ENCODE measurements around the gene CFAP251. TPM values are rescaled to one million over a fixed set of nuclear protein-coding genes. Genes with fewer than 3 reads are reported as not detected.

Gene CFAP251
- total and polyA plus RNA-seq, 2 of the 13 experiments (the other 11 are each of a cell fraction or from before 2014, with no cell fraction given), result 0.30 to 0.42 TPM

DNA sequence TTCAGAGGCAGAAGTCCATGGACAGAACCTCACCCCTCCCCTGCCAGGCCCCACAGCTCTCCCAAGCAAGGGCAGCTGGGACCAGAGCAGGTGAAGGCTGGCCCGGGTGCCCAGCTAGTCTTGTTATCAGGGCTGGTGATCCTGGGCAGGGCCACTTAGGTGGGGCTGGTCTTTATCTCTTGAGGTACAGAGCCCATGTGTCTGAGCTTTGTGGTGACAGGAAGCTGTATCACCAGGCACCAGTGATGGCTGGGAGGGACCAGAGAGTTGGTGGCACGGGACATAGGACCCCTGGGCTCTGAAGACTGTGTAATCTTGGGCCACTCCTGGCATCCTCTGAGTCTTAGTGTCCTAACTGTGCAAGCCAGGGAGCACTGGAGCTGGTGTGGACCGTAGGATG lies 46.9 kb upstream of the CFAP251 start (continued):
- TF ChIP-seq, protein P1, sequence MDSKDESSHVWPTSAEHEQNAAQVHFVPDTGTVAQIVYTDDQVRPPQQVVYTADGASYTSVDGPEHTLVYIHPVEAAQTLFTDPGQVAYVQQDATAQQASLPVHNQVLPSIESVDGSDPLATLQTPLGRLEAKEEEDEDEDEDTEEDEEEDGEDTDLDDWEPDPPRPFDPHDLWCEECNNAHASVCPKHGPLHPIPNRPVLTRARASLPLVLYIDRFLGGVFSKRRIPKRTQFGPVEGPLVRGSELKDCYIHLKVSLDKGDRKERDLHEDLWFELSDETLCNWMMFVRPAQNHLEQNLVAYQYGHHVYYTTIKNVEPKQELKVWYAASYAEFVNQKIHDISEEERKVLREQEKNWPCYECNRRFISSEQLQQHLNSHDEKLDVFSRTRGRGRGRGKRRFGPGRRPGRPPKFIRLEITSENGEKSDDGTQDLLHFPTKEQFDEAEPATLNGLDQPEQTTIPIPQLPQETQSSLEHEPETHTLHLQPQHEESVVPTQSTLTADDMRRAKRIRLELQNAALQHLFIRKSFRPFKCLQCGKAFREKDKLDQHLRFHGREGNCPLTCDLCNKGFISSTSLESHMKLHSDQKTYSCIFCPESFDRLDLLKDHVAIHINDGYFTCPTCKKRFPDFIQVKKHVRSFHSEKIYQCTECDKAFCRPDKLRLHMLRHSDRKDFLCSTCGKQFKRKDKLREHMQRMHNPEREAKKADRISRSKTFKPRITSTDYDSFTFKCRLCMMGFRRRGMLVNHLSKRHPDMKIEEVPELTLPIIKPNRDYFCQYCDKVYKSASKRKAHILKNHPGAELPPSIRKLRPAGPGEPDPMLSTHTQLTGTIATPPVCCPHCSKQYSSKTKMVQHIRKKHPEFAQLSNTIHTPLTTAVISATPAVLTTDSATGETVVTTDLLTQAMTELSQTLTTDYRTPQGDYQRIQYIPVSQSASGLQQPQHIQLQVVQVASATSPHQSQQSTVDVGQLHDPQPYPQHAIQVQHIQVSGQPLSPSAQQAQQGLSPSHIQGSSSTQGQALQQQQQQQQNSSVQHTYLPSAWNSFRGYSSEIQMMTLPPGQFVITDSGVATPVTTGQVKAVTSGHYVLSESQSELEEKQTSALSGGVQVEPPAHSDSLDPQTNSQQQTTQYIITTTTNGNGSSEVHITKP (CRISPR knock-in tag; IDR thresholded peaks at IDR 0.05; ENCODE audit: low read depth), result no peak

DNA sequence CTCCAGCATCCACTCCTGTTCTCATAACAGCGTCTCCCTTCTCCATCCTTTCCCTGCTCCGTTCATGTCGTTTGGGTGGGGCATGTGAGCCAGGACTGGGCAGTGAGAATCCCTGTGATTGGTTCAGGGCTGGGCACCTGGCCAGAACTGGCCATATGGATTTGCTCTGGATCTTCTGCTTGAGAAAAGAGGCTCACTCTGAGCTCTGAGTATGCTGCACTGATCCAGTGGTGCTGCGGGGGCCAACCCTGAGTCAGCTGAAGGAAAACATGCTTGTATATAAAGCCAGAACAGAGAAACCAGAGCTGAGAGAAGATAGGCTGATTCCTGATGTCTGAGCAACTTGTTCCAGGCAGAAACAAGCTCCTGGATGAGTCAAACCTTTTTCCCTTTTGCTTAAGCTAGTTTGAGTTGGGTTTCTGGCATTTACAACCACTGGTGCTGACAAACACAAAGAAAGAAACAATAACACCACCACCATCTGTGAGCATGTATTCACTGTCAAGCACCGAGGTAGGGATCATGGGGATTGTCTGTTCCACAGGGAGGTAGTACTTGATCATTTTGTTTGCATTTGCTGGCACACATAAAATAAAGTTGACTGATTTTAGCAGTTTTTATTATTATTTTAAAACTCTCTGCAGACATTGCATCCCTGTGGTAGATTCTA lies 45.7 kb upstream of the CFAP251 start:
- no peaks in the 10 kb centered on the region for H3K36me3 ChIP-seq (replicated peaks in 1 of 2; ENCODE audit: control insufficient read depth in 1 of 2, insufficient read depth in 2 of 2, low read length in 2 of 2)
- H4K20me1 ChIP-seq (ENCODE audit: insufficient read depth, low read length), result no peaks in the 10 kb centered on the region
- no peak overlapping the region for H2AFZ ChIP-seq (ENCODE audit: low read length)
- BruUV-seq (replicated peaks), result no TSS peak
- POLR2A ChIA-PET, result interaction anchor here (1.5 kb wide), 1 partner anchor 10 kb away, joined by 7 read pairs; no protein-coding TSS in a partner anchor
- WGBS (ENCODE audit: low lambda C conversion rate), result 50% methylated on average over 5 of the region's 5 CpGs
- no peak for DNase-seq (ENCODE audit: low spot score)
- CTCF ChIA-PET (ENCODE audit: low intra/inter-chr PET ratio, low total read pairs), result no interaction called here
- intact Hi-C loops (cut with micrococcal nuclease; ENCODE audit: unreplicated experiment) (no loop called here), in situ Hi-C loops (cut with HindIII; ENCODE audit: extremely low pct_ligation_motif_present, low pct_unique_long_range_greater_than_20kb) (no loop called here)
- H3K9ac ChIP-seq (ENCODE audit: insufficient read depth, low read depth, low read length), result no peak overlapping the region
- H3K27ac ChIP-seq (ENCODE audit: extremely low read length, insufficient read depth, low read length), result peak overlapping the region; percentile 26
- TF ChIP-seq NFYC (CRISPR knock-in tag; IDR thresholded peaks at IDR 0.05) (peak; percentile 19; the same call in 1 of the 2 replicates), BRCA1 (CRISPR knock-in tag; IDR thresholded peaks at IDR 0.05) (no peak), NFYB (CRISPR knock-in tag; IDR thresholded peaks at IDR 0.05) (peak; percentile 38; the same call in 1 of the 2 replicates)
- TF ChIP-seq, protein P2, sequence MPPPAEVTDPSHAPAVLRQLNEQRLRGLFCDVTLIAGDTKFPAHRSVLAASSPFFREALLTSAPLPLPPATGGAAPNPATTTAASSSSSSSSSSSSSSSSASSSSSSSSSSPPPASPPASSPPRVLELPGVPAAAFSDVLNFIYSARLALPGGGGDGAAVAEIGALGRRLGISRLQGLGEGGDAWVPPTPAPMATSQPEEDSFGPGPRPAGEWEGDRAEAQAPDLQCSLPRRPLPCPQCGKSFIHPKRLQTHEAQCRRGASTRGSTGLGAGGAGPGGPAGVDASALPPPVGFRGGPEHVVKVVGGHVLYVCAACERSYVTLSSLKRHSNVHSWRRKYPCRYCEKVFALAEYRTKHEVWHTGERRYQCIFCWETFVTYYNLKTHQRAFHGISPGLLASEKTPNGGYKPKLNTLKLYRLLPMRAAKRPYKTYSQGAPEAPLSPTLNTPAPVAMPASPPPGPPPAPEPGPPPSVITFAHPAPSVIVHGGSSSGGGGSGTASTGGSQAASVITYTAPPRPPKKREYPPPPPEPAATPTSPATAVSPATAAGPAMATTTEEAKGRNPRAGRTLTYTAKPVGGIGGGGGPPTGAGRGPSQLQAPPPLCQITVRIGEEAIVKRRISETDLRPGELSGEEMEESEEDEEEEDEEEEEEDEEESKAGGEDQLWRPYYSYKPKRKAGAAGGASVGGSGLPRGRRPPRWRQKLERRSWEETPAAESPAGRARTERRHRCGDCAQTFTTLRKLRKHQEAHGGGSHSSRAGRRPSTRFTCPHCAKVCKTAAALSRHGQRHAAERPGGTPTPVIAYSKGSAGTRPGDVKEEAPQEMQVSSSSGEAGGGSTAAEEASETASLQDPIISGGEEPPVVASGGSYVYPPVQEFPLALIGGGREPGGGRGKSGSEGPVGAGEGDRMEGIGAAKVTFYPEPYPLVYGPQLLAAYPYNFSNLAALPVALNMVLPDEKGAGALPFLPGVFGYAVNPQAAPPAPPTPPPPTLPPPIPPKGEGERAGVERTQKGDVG (CRISPR knock-in tag; IDR thresholded peaks at IDR 0.05; ENCODE audit: borderline replicate concordance), result no peak
- TF ChIP-seq, protein P3, sequence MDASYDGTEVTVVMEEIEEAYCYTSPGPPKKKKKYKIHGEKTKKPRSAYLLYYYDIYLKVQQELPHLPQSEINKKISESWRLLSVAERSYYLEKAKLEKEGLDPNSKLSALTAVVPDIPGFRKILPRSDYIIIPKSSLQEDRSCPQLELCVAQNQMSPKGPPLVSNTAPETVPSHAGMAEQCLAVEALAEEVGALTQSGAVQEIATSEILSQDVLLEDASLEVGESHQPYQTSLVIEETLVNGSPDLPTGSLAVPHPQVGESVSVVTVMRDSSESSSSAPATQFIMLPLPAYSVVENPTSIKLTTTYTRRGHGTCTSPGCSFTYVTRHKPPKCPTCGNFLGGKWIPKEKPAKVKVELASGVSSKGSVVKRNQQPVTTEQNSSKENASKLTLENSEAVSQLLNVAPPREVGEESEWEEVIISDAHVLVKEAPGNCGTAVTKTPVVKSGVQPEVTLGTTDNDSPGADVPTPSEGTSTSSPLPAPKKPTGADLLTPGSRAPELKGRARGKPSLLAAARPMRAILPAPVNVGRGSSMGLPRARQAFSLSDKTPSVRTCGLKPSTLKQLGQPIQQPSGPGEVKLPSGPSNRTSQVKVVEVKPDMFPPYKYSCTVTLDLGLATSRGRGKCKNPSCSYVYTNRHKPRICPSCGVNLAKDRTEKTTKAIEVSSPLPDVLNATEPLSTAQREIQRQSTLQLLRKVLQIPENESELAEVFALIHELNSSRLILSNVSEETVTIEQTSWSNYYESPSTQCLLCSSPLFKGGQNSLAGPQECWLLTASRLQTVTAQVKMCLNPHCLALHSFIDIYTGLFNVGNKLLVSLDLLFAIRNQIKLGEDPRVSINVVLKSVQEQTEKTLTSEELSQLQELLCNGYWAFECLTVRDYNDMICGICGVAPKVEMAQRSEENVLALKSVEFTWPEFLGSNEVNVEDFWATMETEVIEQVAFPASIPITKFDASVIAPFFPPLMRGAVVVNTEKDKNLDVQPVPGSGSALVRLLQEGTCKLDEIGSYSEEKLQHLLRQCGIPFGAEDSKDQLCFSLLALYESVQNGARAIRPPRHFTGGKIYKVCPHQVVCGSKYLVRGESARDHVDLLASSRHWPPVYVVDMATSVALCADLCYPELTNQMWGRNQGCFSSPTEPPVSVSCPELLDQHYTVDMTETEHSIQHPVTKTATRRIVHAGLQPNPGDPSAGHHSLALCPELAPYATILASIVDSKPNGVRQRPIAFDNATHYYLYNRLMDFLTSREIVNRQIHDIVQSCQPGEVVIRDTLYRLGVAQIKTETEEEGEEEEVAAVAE (CRISPR knock-in tag; IDR thresholded peaks at IDR 0.05; ENCODE audit: borderline replicate concordance), result peak; percentile 95
- H3K4me1 ChIP-seq (ENCODE audit: insufficient read depth, low read length), result peaks cover 29% of the 10 kb centered on the region
- H3K9me3 ChIP-seq (ENCODE audit: low read length), result no peaks in the 10 kb centered on the region
- ATAC-seq, result no peak
- no peak overlapping the region for H3K4me3 ChIP-seq (replicated peaks in 1 of 3; ENCODE audit: insufficient read depth in 1 of 3, low read depth in 2 of 3, low read length in 3 of 3)
- H3K4me2 ChIP-seq (ENCODE audit: low read depth, low read length), result no peak overlapping the region
- H3K27me3 ChIP-seq (ENCODE audit: control insufficient read depth in 1 of 2, insufficient read depth in 2 of 2, low read length in 2 of 2), result no peaks in the 10 kb centered on the region
- FAIRE-seq, result no peak
- no peaks in the 10 kb centered on the region for H3K79me2 ChIP-seq (ENCODE audit: insufficient read depth, low read length)
